Endothelial cell of umbilical vein (primary cell): ENCODE results near the gene PKN2. TPM values are rescaled to one million over a fixed set of nuclear protein-coding genes. Genes with fewer than 3 reads are reported as not detected.

Experiments used
- BruUV-seq: library from RNA; stranded (reverse); fragments of 400-500 nt; replicated peaks from 2 replicates; lab custom pipeline; 2021; lab: Mats Ljungman, UMichigan
- CTCF ChIA-PET: fragments of 300-600, 350-600 bp; sonication (Branson Sonifier 250); formaldehyde crosslinking; loops from one replicate; lab custom pipeline; 2021; ENCODE audit warnings: antibody characterized with exemption, inconsistent platforms; lab: Charles Lee
- POLR2A ChIA-PET: fragments of 300-600, 350-600 bp; sonication (Branson Sonifier 250); formaldehyde crosslinking; loops from one replicate; lab custom pipeline; 2021; ENCODE audit warnings: antibody characterized with exemption, inconsistent platforms; lab: Charles Lee
- DNase-seq: peaks from one replicate; pipeline ENCODE4 v3.0.0-alpha.2; 2011; ENCODE audit warnings: low read depth, low spot score
- FAIRE-seq: peaks from 2 replicates; lab custom pipeline; 2011; peaks lifted over from hg19 to GRCh38; lab: Jason Lieb, UNC
- H2AFZ ChIP-seq: 2 replicates; pipeline ENCODE4 v1.6.0; 2012; ENCODE audit warnings: low read depth, low read length, control low read depth, inconsistent platforms
- H3K27ac ChIP-seq: 2 replicates; pipeline ENCODE4 v1.5.1; 2011; ENCODE audit warnings: low read depth, mild to moderate bottlenecking, control low read depth, low read length, moderate library complexity; ENCODE audit not compliant: insufficient read depth
- H3K27me3 ChIP-seq, 2 experiments: 2 replicates each; pipeline versions ENCODE4 v1.6.0 to v1.6.1; 2011; ENCODE audit warnings: low read length in 2 of 2, mixed read lengths in 1 of 2; ENCODE audit not compliant: control insufficient read depth in 2 of 2, insufficient read depth in 2 of 2
- H3K36me3 ChIP-seq, 2 experiments: 2 replicates in 1 of 2; 3 replicates in 1 of 2; pipeline ENCODE4 v1.5.1; 2011; ENCODE audit warnings: low read length in 2 of 2, mild to moderate bottlenecking in 1 of 2, moderate library complexity in 1 of 2; ENCODE audit not compliant: control insufficient read depth in 2 of 2, insufficient read depth in 2 of 2; ENCODE audit errors: extremely low read depth in 1 of 2
- H3K4me1 ChIP-seq: 3 replicates; pipeline ENCODE4 v1.5.1; 2011; ENCODE audit warnings: mild to moderate bottlenecking, low read length; ENCODE audit not compliant: control insufficient read depth, insufficient read depth; ENCODE audit errors: extremely low read depth
- H3K4me2 ChIP-seq: 2 replicates; pipeline ENCODE4 v1.6.1; 2011; ENCODE audit warnings: low read length, control low read depth, mixed read lengths; ENCODE audit not compliant: insufficient read depth
- H3K4me3 ChIP-seq, 3 experiments: fragments of 200-600 bp in 1 of 3; sonication (generic), shearing (Covaris generic) in 1 of 3; replicated peaks in 1 of 3; 2 replicates each; pipeline ENCODE4 v1.5.1; 2011 to 2016; ENCODE audit warnings: control low read depth in 3 of 3, low read length in 3 of 3, mild to moderate bottlenecking in 2 of 3, inconsistent platforms in 1 of 3, low read depth in 1 of 3, moderate library complexity in 1 of 3; ENCODE audit not compliant: insufficient read depth in 1 of 3
- H3K79me2 ChIP-seq: 2 replicates; pipeline ENCODE4 v1.6.0; 2012; ENCODE audit warnings: low read length, inconsistent platforms; ENCODE audit not compliant: control insufficient read depth, insufficient read depth
- H3K9ac ChIP-seq: replicated peaks from 2 replicates; pipeline ENCODE3; 2011; ENCODE audit warnings: low read length, control low read depth; ENCODE audit not compliant: insufficient read depth; ENCODE audit errors: extremely low read depth
- H3K9me1 ChIP-seq: replicated peaks from 3 replicates; pipeline ENCODE4 v1.6.0; 2011; ENCODE audit warnings: mild to moderate bottlenecking, low read length; ENCODE audit not compliant: control insufficient read depth, insufficient read depth; ENCODE audit errors: extremely low read depth
- H3K9me3 ChIP-seq: replicated peaks from 2 replicates; pipeline ENCODE4 v1.5.1; 2012; ENCODE audit warnings: low read length, inconsistent platforms; ENCODE audit not compliant: control insufficient read depth, insufficient read depth
- H4K20me1 ChIP-seq: replicated peaks from 2 replicates; pipeline ENCODE3; 2011; ENCODE audit warnings: mild to moderate bottlenecking, low read length; ENCODE audit not compliant: control insufficient read depth, insufficient read depth; ENCODE audit errors: extremely low read depth
- CTCF ChIP-seq, 2 donors: IDR thresholded peaks; 1 replicate in 1 of 2; 2 replicates in 1 of 2; pipeline ENCODE4 v1.5.1; 2011; ENCODE audit warnings: low read length in 2 of 2, mild to moderate bottlenecking in 2 of 2, moderate library complexity in 2 of 2, control low read depth in 1 of 2, inconsistent platforms in 1 of 2, low read depth in 1 of 2; ENCODE audit not compliant: insufficient read depth in 1 of 2; ENCODE audit errors: extremely low read depth in 1 of 2
- EZH2 ChIP-seq: IDR thresholded peaks from 2 replicates; pipeline ENCODE4 v1.6.1; 2012; ENCODE audit warnings: borderline replicate concordance, low read depth, mild to moderate bottlenecking, moderate library complexity, low read length, inconsistent platforms; ENCODE audit not compliant: severe bottlenecking
- FOS ChIP-seq: IDR thresholded peaks from 2 replicates; pipeline ENCODE4 v1.6.1; 2011; ENCODE audit warnings: mild to moderate bottlenecking, low read length, moderate library complexity, borderline replicate concordance; ENCODE audit not compliant: insufficient read depth
- GATA2 ChIP-seq: IDR thresholded peaks from 2 replicates; pipeline ENCODE4 v1.7.0; 2011; ENCODE audit warnings: low read depth, mild to moderate bottlenecking, moderate library complexity, mixed read lengths, low read length; ENCODE audit not compliant: insufficient read length, insufficient read depth
- JUN ChIP-seq: IDR thresholded peaks from 2 replicates; pipeline ENCODE4 v1.6.1; 2011; ENCODE audit warnings: borderline replicate concordance, low read depth; ENCODE audit not compliant: insufficient read length, insufficient read depth
- MAX ChIP-seq: IDR thresholded peaks from 2 replicates; pipeline ENCODE4 v1.6.1; 2011; ENCODE audit not compliant: insufficient read depth, insufficient read length
- MYC ChIP-seq: IDR thresholded peaks from one replicate; pipeline ENCODE4 v1.6.1; 2011; ENCODE audit warnings: mild to moderate bottlenecking, low read depth, low read length
- POLR2A ChIP-seq: IDR thresholded peaks from 2 replicates; pipeline ENCODE4 v1.6.1; 2012; ENCODE audit warnings: low read depth, mild to moderate bottlenecking, control low read depth, low read length
- POLR2AphosphoS5 ChIP-seq: IDR thresholded peaks from 2 replicates; pipeline ENCODE4 v1.6.1; 2012; ENCODE audit warnings: low read depth, mild to moderate bottlenecking, control low read depth, low read length, moderate library complexity; ENCODE audit not compliant: insufficient read depth
- dilution Hi-C: fragments of 300-500 bp; cut with MboI; formaldehyde crosslinking; loops from one replicate; pipeline ENCODE4 v1.15.0; 2019; ENCODE audit warnings: low sequenced_read_pairs; ENCODE audit not compliant: extremely low pct_ligation_motif_present
- intact Hi-C: fragments of 100-400 bp; cut with micrococcal nuclease; formaldehyde crosslinking; loops from one replicate; pipeline ENCODE4 v1.10.0; 2022
- polyA plus RNA-seq, 4 experiments: library from polyadenylated mRNA; depleted of rRNA in 3 of 4; stranded (reverse) in 3 of 4; unstranded in 1 of 4; fragments of >200 nt; gene quantifications; 2 replicates each; pipeline versions ENCODE4 v1.2.1 to v1.2.3, GENCODE V29; 2011 to 2012; ENCODE audit warnings: missing spikeins in 1 of 4
- total RNA-seq: library from RNA; stranded (reverse); gene quantifications from 2 replicates; pipeline ENCODE4 v1.2.3, GENCODE V29; 2021

The PKN2 gene
- total and polyA plus RNA-seq, 2 donors (not counting 3 experiments of a cell fraction or from before 2014, with no cell fraction given) = 11.5 to 47.3 TPM

GRCh38 chr1:88763649-88764406 lies 79.8 kb downstream of the PKN2 start:
- DNase-seq = no peak
- FAIRE-seq = no peak

More at GRCh38 chr1:88763649-88764406, 79.8 kb downstream of the PKN2 start:
- TF ChIP-seq MAX = no peak
- TF ChIP-seq POLR2A = no peak
- no peak for TF ChIP-seq MYC
- TF ChIP-seq FOS = no peak
- TF ChIP-seq JUN = no peak
- no peak for TF ChIP-seq EZH2
- TF ChIP-seq CTCF (IDR thresholded peaks at IDR 0.05; ENCODE audit: extremely low read depth in 1 of 2, insufficient read depth in 1 of 2, low read depth in 1 of 2, low read length in 2 of 2) = no peak
- no peak for TF ChIP-seq POLR2AphosphoS5
- TF ChIP-seq GATA2 = no peak
- ChIA-PET CTCF (no interaction called here), POLR2A (no interaction called here)
- no peak overlapping the region for H3K27ac ChIP-seq
- no TSS peak for BruUV-seq
- intact Hi-C loops = no loop called here
- H3K36me3 ChIP-seq = no peaks in the 10 kb centered on the region
- H3K9me1 ChIP-seq = no peaks in the 10 kb centered on the region
- H3K4me3 ChIP-seq = no peak overlapping the region
- H3K4me2 ChIP-seq = no peak overlapping the region
- dilution Hi-C loops = no loop called here
- H3K9me3 ChIP-seq = no peaks in the 10 kb centered on the region
- H3K9ac ChIP-seq = no peak overlapping the region
- peaks cover 32% of the 10 kb centered on the region for H3K79me2 ChIP-seq
- no peak overlapping the region for H2AFZ ChIP-seq
- H3K27me3 ChIP-seq = no peaks in the 10 kb centered on the region
- no peaks in the 10 kb centered on the region for H3K4me1 ChIP-seq
- H4K20me1 ChIP-seq = peaks cover 5% of the 10 kb centered on the region
